HCT116 (cell line): Measurements from ENCODE around the gene GPT2. TPM values are rescaled to one million over a fixed set of nuclear protein-coding genes. Genes with fewer than 3 reads are reported as not detected.

Experiments used
- ATAC-seq: fragments of 200-7000 bp; cut with Tn5 transposase; 2 replicates; pipeline ENCODE4 v1.9.1; 2020; ENCODE audit warnings: mild to moderate bottlenecking, moderate library complexity
- BruUV-seq: library from RNA; stranded (reverse); fragments of 400-500 nt; replicated peaks from 2 replicates; lab custom pipeline; 2021; lab: Mats Ljungman, UMichigan
- CTCF ChIA-PET: fragments of 300-600 bp; sonication (Branson Sonifier 250); formaldehyde crosslinking; loops from one replicate; lab custom pipeline; 2021; ENCODE audit warnings: antibody characterized with exemption; lab: Charles Lee
- POLR2A ChIA-PET: fragments of 300-600, 350-600 bp; sonication (Branson Sonifier 250); formaldehyde crosslinking; loops from one replicate; lab custom pipeline; 2021; ENCODE audit warnings: antibody characterized with exemption; lab: Charles Lee
- RAD21 ChIA-PET, 2 experiments: fragments of 300-600 bp; sonication (Branson Sonifier 250); formaldehyde crosslinking; loops; one replicate each; lab custom pipeline; 2023; ENCODE audit warnings: low total read pairs in 2 of 2; ENCODE audit not compliant: uncharacterized antibody in 2 of 2, unreplicated experiment in 2 of 2, low non-redundant PET in 1 of 2; lab: Charles Lee
- DNase-seq: peaks from one replicate; pipeline ENCODE4 v3.0.0-alpha.2; 2010; ENCODE audit warnings: low read depth, low spot score
- H2AFZ ChIP-seq: fragments of 200-600 bp; shearing (Covaris generic), sonication (generic); 2 replicates; pipeline ENCODE4 v1.6.1; 2017; ENCODE audit warnings: low read depth, mixed run types, mixed read lengths, antibody characterized with exemption, low read length; ENCODE audit not compliant: poor library complexity, severe bottlenecking
- H3K27ac ChIP-seq: 2 replicates; pipeline ENCODE4 v1.5.1; 2012; ENCODE audit warnings: low read depth, low read length
- H3K27me3 ChIP-seq: fragments of 200-600 bp; sonication (generic); 2 replicates; pipeline ENCODE4 v1.6.1; 2016; ENCODE audit warnings: mixed run types, low read length, mixed read lengths; ENCODE audit not compliant: insufficient read depth
- H3K36me3 ChIP-seq, 2 experiments: fragments of 200-500 bp in 1 of 2; fragments of 200-600 bp in 1 of 2; sonication (Bioruptor generic) in 1 of 2; sonication (generic) in 1 of 2; 2 replicates each; pipeline versions ENCODE4 v1.5.1 to v1.6.1; 2014 to 2016; ENCODE audit warnings: low read length in 2 of 2, inconsistent platforms in 1 of 2, mixed read lengths in 1 of 2, mixed run types in 1 of 2; ENCODE audit not compliant: insufficient read depth in 2 of 2, control insufficient read depth in 1 of 2
- H3K4me1 ChIP-seq, 2 experiments: fragments of 200-600 bp in 1 of 2; sonication (generic) in 1 of 2; 2 replicates each; pipeline versions ENCODE4 v1.5.1 to v1.6.1; 2012 to 2017; ENCODE audit warnings: low read length in 2 of 2, inconsistent platforms in 1 of 2, mild to moderate bottlenecking in 1 of 2, mixed read lengths in 1 of 2, mixed run types in 1 of 2, moderate library complexity in 1 of 2; ENCODE audit not compliant: insufficient read depth in 2 of 2, control insufficient read depth in 1 of 2
- H3K4me2 ChIP-seq: fragments of 200-600 bp; sonication (generic); 2 replicates; pipeline ENCODE4 v1.6.1; 2017; ENCODE audit warnings: mixed run types, low read length, mixed read lengths
- H3K4me3 ChIP-seq, 2 experiments: fragments of 200-600 bp in 1 of 2; sonication (generic) in 1 of 2; replicated peaks in 1 of 2; 2 replicates each; pipeline ENCODE4 v1.5.1; 2011 to 2016; ENCODE audit warnings: low read length in 2 of 2, control low read depth in 1 of 2, low read depth in 1 of 2, mild to moderate bottlenecking in 1 of 2, mixed read lengths in 1 of 2, mixed run types in 1 of 2
- H3K79me2 ChIP-seq: fragments of 200-600 bp; sonication (generic); 2 replicates; pipeline ENCODE4 v1.6.1; 2017; ENCODE audit warnings: mild to moderate bottlenecking, mixed run types, low read length, moderate library complexity, mixed read lengths; ENCODE audit not compliant: insufficient read depth
- H3K9ac ChIP-seq: fragments of 200-600 bp; sonication (generic); 2 replicates; pipeline ENCODE4 v1.6.1; 2016; ENCODE audit warnings: low read length, mixed read lengths
- H3K9me2 ChIP-seq: fragments of 200-600 bp; sonication (generic), shearing (Covaris generic); 2 replicates; pipeline ENCODE4 v1.6.1; 2017; ENCODE audit warnings: mixed run types, mild to moderate bottlenecking, moderate library complexity; ENCODE audit not compliant: insufficient read depth
- H3K9me3 ChIP-seq, 2 experiments: fragments of 200-500 bp in 1 of 2; fragments of 200-600 bp in 1 of 2; sonication (Bioruptor generic) in 1 of 2; sonication (generic) in 1 of 2; 2 replicates each; pipeline ENCODE4 v1.6.1; 2014 to 2017; ENCODE audit warnings: low read length in 2 of 2, mixed read lengths in 2 of 2, inconsistent platforms in 1 of 2, low read depth in 1 of 2, mild to moderate bottlenecking in 1 of 2, mixed run types in 1 of 2, moderate library complexity in 1 of 2; ENCODE audit not compliant: control insufficient read depth in 1 of 2, insufficient read depth in 1 of 2
- H4K20me1 ChIP-seq: fragments of 200-600 bp; sonication (generic), shearing (Covaris generic); 2 replicates; pipeline ENCODE4 v1.6.1; 2017; ENCODE audit warnings: mixed run types, mild to moderate bottlenecking, moderate library complexity; ENCODE audit not compliant: insufficient read depth
- ATF3 ChIP-seq: IDR thresholded peaks from 2 replicates; pipeline ENCODE4 v1.6.1; 2012
- EGR1 ChIP-seq: IDR thresholded peaks from 2 replicates; pipeline ENCODE4 v1.6.1; 2012; ENCODE audit warnings: low read depth
- EZH2phosphoT487 ChIP-seq: fragments of 200-600 bp; IDR thresholded peaks from 2 replicates; pipeline ENCODE4 v1.6.1; 2018; ENCODE audit warnings: antibody characterized with exemption, borderline replicate concordance
- JUND ChIP-seq: IDR thresholded peaks from 2 replicates; pipeline ENCODE4 v1.6.1; 2012
- REST ChIP-seq: IDR thresholded peaks from 2 replicates; pipeline ENCODE4 v1.6.1; 2012; ENCODE audit warnings: low read depth
- intact Hi-C: fragments of 100-400 bp; cut with micrococcal nuclease; formaldehyde crosslinking; loops from 2 replicates; pipeline ENCODE4 v1.10.0; 2022
- total RNA-seq: library from RNA; stranded (reverse); gene quantifications from one replicate; pipeline ENCODE4 v1.2.1, GENCODE V29; 2021; ENCODE audit not compliant: unreplicated experiment
- TF ChIP-seq, protein P1 (sequence below): IDR thresholded peaks from 2 replicates; pipeline ENCODE4 v1.6.1; 2011; ENCODE audit warnings: mild to moderate bottlenecking, low read length, moderate library complexity; ENCODE audit not compliant: insufficient replicate concordance; ENCODE audit errors: extremely low read depth
- TF ChIP-seq, protein P2 (sequence below), 3 experiments: fragments of 200-600 bp in 1 of 3; sonication (generic) in 1 of 3; IDR thresholded peaks in 2 of 3; conservative IDR thresholded peaks in 1 of 3; 2 replicates each; pipeline ENCODE4 v1.5.1; 2012 to 2017; ENCODE audit warnings: low read depth in 2 of 3, low read length in 2 of 3, antibody characterized with exemption in 1 of 3, borderline replicate concordance in 1 of 3, control low read depth in 1 of 3, mild to moderate bottlenecking in 1 of 3, mixed read lengths in 1 of 3, mixed run types in 1 of 3, moderate library complexity in 1 of 3; ENCODE audit not compliant: insufficient read depth in 1 of 3

Gene GPT2
- total RNA-seq, 1 experiment from 2014 or later: 50.6 TPM

DNA sequence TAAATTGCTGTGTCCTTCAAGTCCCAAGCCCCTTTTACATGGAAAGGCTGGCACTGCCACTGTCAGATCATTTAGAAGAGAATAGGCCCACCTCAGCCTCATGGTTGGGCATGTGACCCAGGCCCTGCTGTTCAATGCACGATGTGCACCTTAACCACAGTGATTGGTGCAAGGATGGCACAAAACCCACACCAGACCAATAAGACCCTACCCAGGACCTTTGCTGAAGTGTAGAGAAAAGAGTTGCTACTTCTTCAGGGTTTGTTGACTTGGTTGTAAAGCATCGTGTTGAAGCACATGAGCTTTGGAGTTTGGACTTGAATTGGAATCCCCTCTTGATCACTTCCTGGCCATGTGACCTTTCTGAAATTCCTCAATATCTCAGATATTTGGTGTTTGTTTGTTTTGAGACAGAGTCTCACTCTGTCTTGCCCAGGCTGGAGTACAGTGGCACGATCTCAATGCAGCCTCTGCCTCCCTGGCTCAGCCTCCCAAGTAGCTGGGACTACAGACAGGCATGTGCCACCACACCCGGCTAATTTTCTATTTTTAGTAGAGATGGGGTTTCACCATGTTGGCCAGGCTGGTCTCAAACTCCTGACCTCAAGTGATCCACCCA lies 64.5 kb downstream of the GPT2 start:
- POLR2A ChIA-PET: interaction anchor here (1.7 kb wide), 1 partner anchor 1216 kb away, joined by 3 read pairs; no protein-coding TSS in a partner anchor
- Histone ChIP-seq H3K9ac (no peak overlapping the region), H3K4me1 (no peaks in the 10 kb centered on the region), H2AFZ (no peak overlapping the region), H3K79me2 (no peaks in the 10 kb centered on the region), H3K4me3 (no peak overlapping the region), H3K36me3 (no peaks in the 10 kb centered on the region), H3K9me2 (no peaks in the 10 kb centered on the region), H3K9me3 (no peaks in the 10 kb centered on the region), H3K4me2 (no peak overlapping the region), H3K27ac (no peak overlapping the region), H4K20me1 (no peaks in the 10 kb centered on the region), H3K27me3 (no peaks in the 10 kb centered on the region)
- TF ChIP-seq, protein P1, sequence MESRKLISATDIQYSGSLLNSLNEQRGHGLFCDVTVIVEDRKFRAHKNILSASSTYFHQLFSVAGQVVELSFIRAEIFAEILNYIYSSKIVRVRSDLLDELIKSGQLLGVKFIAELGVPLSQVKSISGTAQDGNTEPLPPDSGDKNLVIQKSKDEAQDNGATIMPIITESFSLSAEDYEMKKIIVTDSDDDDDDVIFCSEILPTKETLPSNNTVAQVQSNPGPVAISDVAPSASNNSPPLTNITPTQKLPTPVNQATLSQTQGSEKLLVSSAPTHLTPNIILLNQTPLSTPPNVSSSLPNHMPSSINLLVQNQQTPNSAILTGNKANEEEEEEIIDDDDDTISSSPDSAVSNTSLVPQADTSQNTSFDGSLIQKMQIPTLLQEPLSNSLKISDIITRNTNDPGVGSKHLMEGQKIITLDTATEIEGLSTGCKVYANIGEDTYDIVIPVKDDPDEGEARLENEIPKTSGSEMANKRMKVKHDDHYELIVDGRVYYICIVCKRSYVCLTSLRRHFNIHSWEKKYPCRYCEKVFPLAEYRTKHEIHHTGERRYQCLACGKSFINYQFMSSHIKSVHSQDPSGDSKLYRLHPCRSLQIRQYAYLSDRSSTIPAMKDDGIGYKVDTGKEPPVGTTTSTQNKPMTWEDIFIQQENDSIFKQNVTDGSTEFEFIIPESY: no peak
- TF ChIP-seq JUND: no peak
- intact Hi-C loops: loop anchor here (5.0 to 10.0 kb wide), 4 partner anchors 89 to 1676 kb away; partner anchors contain the start of gene NETO2
- CTCF ChIA-PET: interaction anchor here (0.8 to 5.0 kb wide), 5 partner anchors 14 to 1216 kb away, joined by 3 to 24 read pairs (median 6); no protein-coding TSS in a partner anchor
- RAD21 ChIA-PET: interaction anchor here in 1 of 2 experiments (1.7 kb wide), 1 partner anchor 1216 kb away, joined by 5 read pairs; no protein-coding TSS in a partner anchor
- ATAC-seq (no peak), DNase-seq (no peak)
- no TSS peak for BruUV-seq

DNA sequence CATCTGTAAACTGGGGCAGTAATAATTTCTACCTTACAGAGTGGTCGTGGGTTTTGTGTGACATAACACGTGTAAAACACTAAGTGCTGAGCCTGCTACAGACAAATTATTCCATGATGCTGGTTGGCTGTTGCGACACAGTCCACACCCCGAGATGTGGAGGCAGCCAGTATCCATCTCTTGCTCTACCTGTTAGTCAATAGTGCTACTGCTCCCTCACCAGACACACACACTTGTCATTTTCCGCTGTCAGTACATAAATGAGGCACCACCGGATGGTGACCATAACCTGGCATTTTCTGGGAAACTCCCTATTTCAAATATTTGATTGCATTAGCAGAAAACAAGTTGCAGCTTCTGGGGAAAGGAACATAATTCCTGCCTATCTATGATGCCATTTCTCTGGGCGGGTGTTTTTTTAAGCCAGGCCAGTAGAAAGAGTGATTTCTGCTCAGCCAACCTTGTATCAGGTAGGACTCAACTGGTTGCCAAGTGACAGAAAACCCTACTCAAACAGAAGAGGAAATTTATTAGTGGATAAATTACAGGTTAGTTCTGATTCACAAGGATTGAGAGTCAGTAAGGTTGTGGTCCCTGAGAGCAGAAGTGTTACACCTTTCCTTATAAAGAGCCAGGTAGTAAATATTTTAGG lies 65.2 kb downstream of the GPT2 start:
- ChIA-PET CTCF (interaction anchor here (0.6 to 5.0 kb wide), 5 partner anchors 69 to 1216 kb away, joined by 3 to 24 read pairs (median 3); no protein-coding TSS in a partner anchor), POLR2A (interaction anchor here (1.7 kb wide), 1 partner anchor 1215 kb away, joined by 3 read pairs; no protein-coding TSS in a partner anchor), RAD21 (interaction anchor here in 1 of 2 experiments (1.7 kb wide), 1 partner anchor 1215 kb away, joined by 5 read pairs; no protein-coding TSS in a partner anchor)
- no peak overlapping the region for H3K27ac ChIP-seq
- BruUV-seq: no TSS peak
- DNase-seq (no peak), ATAC-seq (no peak)
- intact Hi-C loops: loop anchor here (5.0 to 10.0 kb wide), 4 partner anchors 88 to 1675 kb away; partner anchors contain the start of gene NETO2
- no peaks in the 10 kb centered on the region for H3K79me2 ChIP-seq
- no peak overlapping the region for H3K9ac ChIP-seq
- H3K4me2 ChIP-seq: no peak overlapping the region
- H2AFZ ChIP-seq: no peak overlapping the region
- no peaks in the 10 kb centered on the region for H3K9me3 ChIP-seq
- H3K4me1 ChIP-seq: no peaks in the 10 kb centered on the region
- no peaks in the 10 kb centered on the region for H3K27me3 ChIP-seq
- H3K9me2 ChIP-seq: no peaks in the 10 kb centered on the region
- no peaks in the 10 kb centered on the region for H4K20me1 ChIP-seq
- no peak overlapping the region for H3K4me3 ChIP-seq
- H3K36me3 ChIP-seq: no peaks in the 10 kb centered on the region
- no peak for TF ChIP-seq ATF3
- TF ChIP-seq, protein P2, sequence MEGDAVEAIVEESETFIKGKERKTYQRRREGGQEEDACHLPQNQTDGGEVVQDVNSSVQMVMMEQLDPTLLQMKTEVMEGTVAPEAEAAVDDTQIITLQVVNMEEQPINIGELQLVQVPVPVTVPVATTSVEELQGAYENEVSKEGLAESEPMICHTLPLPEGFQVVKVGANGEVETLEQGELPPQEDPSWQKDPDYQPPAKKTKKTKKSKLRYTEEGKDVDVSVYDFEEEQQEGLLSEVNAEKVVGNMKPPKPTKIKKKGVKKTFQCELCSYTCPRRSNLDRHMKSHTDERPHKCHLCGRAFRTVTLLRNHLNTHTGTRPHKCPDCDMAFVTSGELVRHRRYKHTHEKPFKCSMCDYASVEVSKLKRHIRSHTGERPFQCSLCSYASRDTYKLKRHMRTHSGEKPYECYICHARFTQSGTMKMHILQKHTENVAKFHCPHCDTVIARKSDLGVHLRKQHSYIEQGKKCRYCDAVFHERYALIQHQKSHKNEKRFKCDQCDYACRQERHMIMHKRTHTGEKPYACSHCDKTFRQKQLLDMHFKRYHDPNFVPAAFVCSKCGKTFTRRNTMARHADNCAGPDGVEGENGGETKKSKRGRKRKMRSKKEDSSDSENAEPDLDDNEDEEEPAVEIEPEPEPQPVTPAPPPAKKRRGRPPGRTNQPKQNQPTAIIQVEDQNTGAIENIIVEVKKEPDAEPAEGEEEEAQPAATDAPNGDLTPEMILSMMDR (IDR thresholded peaks at IDR 0.05 in 2 of 3, conservative IDR thresholded peaks at IDR 0.05 in 1 of 3; ENCODE audit: borderline replicate concordance in 1 of 3, insufficient read depth in 1 of 3, low read depth in 2 of 3, low read length in 2 of 3): no peak
- TF ChIP-seq EZH2phosphoT487: no peak
- no peak for TF ChIP-seq EGR1
- TF ChIP-seq REST: no peak
